ENCODE results near the gene DHRSX.
"Not testable (repeated sequence)": the region's sequence is repeated elsewhere in the genome, so short reads cannot be mapped to it uniquely, and the experiment has no call there.

DHRSX gene

GRCh38 chrX:2388669-2389068 is 112.1 kb downstream of the DHRSX start:
- no peak for DNase-seq

GRCh38 chrX:2387614-2388239 is 113.0 kb downstream of the DHRSX start:
- DNase-seq = no peak

- DNase-seq = no peak
Measured at GRCh38 chrX:2385224-2385623, 115.6 kb downstream of the DHRSX start.

- no peak for DNase-seq
Measured at GRCh38 chrX:2384486-2384885, 116.3 kb downstream of the DHRSX start.

GRCh38 chrX:2383735-2384134 is 117.0 kb downstream of the DHRSX start:
- DNase-seq = no peak

GRCh38 chrX:2383144-2383543 is 117.6 kb downstream of the DHRSX start:
- DNase-seq = no peak

GRCh38 chrX:2382433-2383048 is 118.2 kb downstream of the DHRSX start:
- not testable (repeated sequence) for DNase-seq

- DNase-seq = no peak
Measured at GRCh38 chrX:2376166-2376565, 124.6 kb downstream of the DHRSX start.

GRCh38 chrX:2374086-2374485 is 126.7 kb downstream of the DHRSX start:
- no peak for DNase-seq

- no peak for DNase-seq
Measured at GRCh38 chrX:2373615-2374014, 127.2 kb downstream of the DHRSX start.

GRCh38 chrX:2371026-2371711 is 129.6 kb downstream of the DHRSX start:
- no peak for DNase-seq

- no peak for DNase-seq
Measured at GRCh38 chrX:2370456-2370855, 130.3 kb downstream of the DHRSX start.

GRCh38 chrX:2369206-2369605 is 131.6 kb downstream of the DHRSX start:
- no peak for DNase-seq

- no peak for DNase-seq
Measured at GRCh38 chrX:2360731-2361130, 140.0 kb downstream of the DHRSX start.

- DNase-seq = not testable (repeated sequence)
Measured at GRCh38 chrX:2359522-2359921, 141.3 kb downstream of the DHRSX start.

- DNase-seq = no peak
Measured at GRCh38 chrX:2351999-2352995, 148.5 kb downstream of the DHRSX start.

GRCh38 chrX:2351321-2351720 is 149.5 kb downstream of the DHRSX start:
- no peak for DNase-seq

- DNase-seq = not testable (repeated sequence)
Measured at GRCh38 chrX:2350703-2351102, 150.1 kb downstream of the DHRSX start.

GRCh38 chrX:2350036-2350435 is 150.7 kb downstream of the DHRSX start:
- DNase-seq = not testable (repeated sequence)

GRCh38 chrX:2348211-2348610 is 152.6 kb downstream of the DHRSX start:
- DNase-seq = no peak

GRCh38 chrX:2346158-2346557 is 154.6 kb downstream of the DHRSX start:
- no peak for DNase-seq

- no peak for DNase-seq
Measured at GRCh38 chrX:2345562-2345961, 155.2 kb downstream of the DHRSX start.

- no peak for DNase-seq
Measured at GRCh38 chrX:2343413-2343812, 157.4 kb downstream of the DHRSX start.
